IgD-negative memory B cell (primary cell): ENCODE results near the gene GALT. TPM values are rescaled to one million over a fixed set of nuclear protein-coding genes. Genes with fewer than 3 reads are reported as not detected.

Experiments used
- H3K27ac Mint-ChIP-seq, 3 donors: one replicate each; pipeline ENCODE4 v1.8.0; 2020 to 2022; ENCODE audit warnings: mild to moderate bottlenecking in 3 of 3, mixed read lengths in 3 of 3, moderate library complexity in 1 of 3
- H3K27me3 Mint-ChIP-seq: one replicate; pipeline ENCODE4 v1.8.0; 2021; ENCODE audit warnings: mixed read lengths
- H3K36me3 Mint-ChIP-seq: one replicate; pipeline ENCODE4 v1.8.0; 2020; ENCODE audit warnings: mild to moderate bottlenecking, mixed read lengths
- H3K4me1 Mint-ChIP-seq, 3 donors: one replicate each; pipeline ENCODE4 v1.8.0; 2020 to 2022; ENCODE audit warnings: mixed read lengths in 3 of 3, mild to moderate bottlenecking in 1 of 3
- H3K4me3 Mint-ChIP-seq, 4 donors: one replicate each; pipeline ENCODE4 v1.8.0; 2020 to 2022; ENCODE audit warnings: mild to moderate bottlenecking in 4 of 4, mixed read lengths in 4 of 4, moderate library complexity in 3 of 4
- H3K9me3 Mint-ChIP-seq, 3 donors: one replicate each; pipeline ENCODE4 v1.8.0; 2020 to 2021; ENCODE audit warnings: mixed read lengths in 3 of 3, mild to moderate bottlenecking in 1 of 3
- polyA plus RNA-seq: library from polyadenylated mRNA; unstranded; fragments of 300-500 nt; fragmentation: Illumina TruSeq; gene quantifications from one replicate; pipeline ENCODE4 v1.2.3, GENCODE V29; 2021

GALT gene
- polyA plus RNA-seq, 1 donor from 2014 or later: 37.2 TPM

- Mint-ChIP-seq H3K27me3 (peaks cover 32% of the 10 kb centered on the region), H3K4me1 (peaks cover 20 to 27% (median 22%) of the 10 kb centered on the region in 3 donors), H3K9me3 (peaks cover 0 to 2% (median 0%) of the 10 kb centered on the region in 3 donors), H3K4me3 (peak within 1 kb of the TSS; percentile 87 to 94 (median 94)), H3K36me3 (peaks cover 6% of the 10 kb centered on the region), H3K27ac (peak within 1 kb of the TSS; percentile 6 to 93 (median 62))
Observed at GRCh38 chr9:34620061-34620994, 26.1 kb upstream of the GALT start, which contains the start of gene DCTN3. DCTN3 (minus strand) TSS chr9:34620495; CDS start chr9:34620464, 31 bp downstream.

DNA sequence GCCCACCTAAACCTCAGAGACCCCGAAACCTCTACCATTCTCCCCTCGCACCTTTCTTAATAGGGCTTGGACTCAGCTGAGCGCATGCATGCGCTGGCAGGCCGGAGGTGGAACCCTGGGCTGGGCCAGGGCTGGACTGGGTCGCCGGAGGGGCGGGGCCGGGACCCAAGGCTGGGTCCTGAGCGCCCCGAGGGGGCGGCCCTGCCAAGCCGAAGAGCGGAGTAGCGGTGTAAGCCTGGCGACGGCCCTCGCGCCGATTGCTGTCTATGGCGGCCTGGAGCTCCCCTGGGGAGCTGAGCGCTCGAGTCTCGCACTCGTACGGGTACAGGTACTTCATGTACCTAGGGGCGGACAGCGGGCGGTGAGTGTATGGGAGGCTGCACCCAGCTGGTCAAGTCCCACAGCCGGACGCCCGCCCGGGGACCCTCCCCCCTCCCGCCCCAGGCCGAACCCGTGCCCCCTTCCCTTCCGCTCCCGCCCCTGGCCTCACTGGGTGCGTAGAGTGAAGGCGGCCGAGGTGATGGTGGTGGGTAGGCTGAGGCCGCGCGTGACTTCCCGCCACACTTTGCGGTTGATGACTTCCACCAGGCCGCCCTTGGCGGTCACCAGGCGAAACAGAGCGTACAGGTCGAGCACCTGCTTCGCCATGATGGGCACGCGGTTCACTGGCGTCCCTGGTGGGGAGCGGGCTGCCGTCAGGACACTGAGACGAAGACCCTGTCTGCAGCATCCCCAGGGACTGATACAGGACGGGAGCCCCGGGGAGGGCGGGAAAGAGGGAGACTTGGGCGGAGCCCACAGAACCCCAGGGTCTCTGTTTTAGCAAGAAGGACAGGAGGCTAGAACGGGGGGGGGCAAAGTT lies 22.9 kb upstream of the GALT start:
- no peaks in the 10 kb centered on the region for H3K36me3 Mint-ChIP-seq

GRCh38 chr9:34624475-34625185 lies 21.8 kb upstream of the GALT start:
- Mint-ChIP-seq H3K9me3 (peaks cover 0 to 2% (median 0%) of the 10 kb centered on the region in 3 donors), H3K4me3 (no peak overlapping the region), H3K27ac (no peak overlapping the region), H3K4me1 (peaks cover 19 to 34% (median 21%) of the 10 kb centered on the region in 3 donors), H3K27me3 (peaks cover 64% of the 10 kb centered on the region), H3K36me3 (no peaks in the 10 kb centered on the region)

More for the DNA sequence above, 22.9 kb upstream of the GALT start:
- H3K27me3 Mint-ChIP-seq: peaks cover 58% of the 10 kb centered on the region
- H3K9me3 Mint-ChIP-seq: peaks cover 0 to 2% (median 0%) of the 10 kb centered on the region in 3 donors
- H3K4me1 Mint-ChIP-seq: peaks cover 24 to 34% (median 26%) of the 10 kb centered on the region in 3 donors
- peak overlapping the region in 1 of 3 donors; percentile 31 for H3K27ac Mint-ChIP-seq
- peak overlapping the region; percentile 19 to 79 (median 65) for H3K4me3 Mint-ChIP-seq

DNA sequence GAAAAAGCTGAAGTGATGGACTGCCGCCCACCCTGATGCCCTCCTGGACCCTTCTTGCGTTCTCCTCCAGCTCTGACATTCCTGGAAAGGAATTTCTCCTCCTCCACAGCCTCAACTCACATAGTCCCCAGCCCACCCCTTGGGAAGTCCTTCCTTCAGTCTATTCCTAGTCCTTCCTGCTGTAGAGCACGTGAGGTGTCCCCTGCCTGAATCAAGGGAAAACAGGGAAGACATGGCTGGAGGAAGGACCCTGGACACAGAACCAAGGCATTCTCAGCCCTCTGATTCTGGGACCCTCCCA lies 21.3 kb upstream of the GALT start:
- peaks cover 0 to 2% (median 0%) of the 10 kb centered on the region in 3 donors for H3K9me3 Mint-ChIP-seq
- H3K27ac Mint-ChIP-seq: no peak overlapping the region
- no peak overlapping the region for H3K4me3 Mint-ChIP-seq
- peaks cover 69% of the 10 kb centered on the region for H3K27me3 Mint-ChIP-seq
- peaks cover 2% of the 10 kb centered on the region for H3K36me3 Mint-ChIP-seq
- H3K4me1 Mint-ChIP-seq: peaks cover 16 to 30% (median 19%) of the 10 kb centered on the region in 3 donors

GRCh38 chr9:34627716-34628655 lies 18.5 kb upstream of the GALT start:
- Mint-ChIP-seq H3K36me3 (peaks cover 3% of the 10 kb centered on the region), H3K27me3 (peaks cover 58% of the 10 kb centered on the region), H3K4me3 (peak overlapping the region; percentile 63 to 91 (median 86)), H3K4me1 (peaks cover 8 to 20% (median 14%) of the 10 kb centered on the region in 3 donors), H3K9me3 (peaks cover 0 to 2% (median 0%) of the 10 kb centered on the region in 3 donors), H3K27ac (peak overlapping the region in 1 of 3 donors; percentile 21)

GRCh38 chr9:34628656-34629490 lies 17.6 kb upstream of the GALT start, which contains the start of gene ARID3C:
ARID3C (minus strand) TSS chr9:34629066; CDS start chr9:34628014, 1,052 bp downstream.
- Mint-ChIP-seq H3K27ac (peak within 1 kb of the TSS in 1 of 3 donors; percentile 21), H3K4me3 (peak within 1 kb of the TSS; percentile 71 to 94 (median 86)), H3K36me3 (peaks cover 3% of the 10 kb centered on the region)

GRCh38 chr9:34629491-34629808 lies 17.0 kb upstream of the GALT start:
- peaks cover 47% of the 10 kb centered on the region for H3K27me3 Mint-ChIP-seq
- no peak overlapping the region for H3K27ac Mint-ChIP-seq
- no peaks in the 10 kb centered on the region for H3K9me3 Mint-ChIP-seq
- H3K4me1 Mint-ChIP-seq: peaks cover 9 to 14% (median 10%) of the 10 kb centered on the region in 3 donors
- H3K36me3 Mint-ChIP-seq: peaks cover 3% of the 10 kb centered on the region
- H3K4me3 Mint-ChIP-seq: peak overlapping the region; percentile 71 to 94 (median 80)

More at GRCh38 chr9:34628656-34629490, 17.6 kb upstream of the GALT start, which contains the start of gene ARID3C:
- H3K27me3 Mint-ChIP-seq: peaks cover 52% of the 10 kb centered on the region
- H3K9me3 Mint-ChIP-seq: no peaks in the 10 kb centered on the region
- H3K4me1 Mint-ChIP-seq: peaks cover 8 to 16% (median 11%) of the 10 kb centered on the region in 3 donors

GRCh38 chr9:34630402-34631154 lies 15.9 kb upstream of the GALT start:
- no peak overlapping the region for H3K27ac Mint-ChIP-seq
- no peaks in the 10 kb centered on the region for H3K9me3 Mint-ChIP-seq
- peak overlapping the region in 3 of 4 donors; percentile 68 to 74 (median 71) for H3K4me3 Mint-ChIP-seq
- H3K4me1 Mint-ChIP-seq: peaks cover 10 to 16% (median 10%) of the 10 kb centered on the region in 3 donors
- H3K36me3 Mint-ChIP-seq: peaks cover 3% of the 10 kb centered on the region
- peaks cover 40% of the 10 kb centered on the region for H3K27me3 Mint-ChIP-seq

DNA sequence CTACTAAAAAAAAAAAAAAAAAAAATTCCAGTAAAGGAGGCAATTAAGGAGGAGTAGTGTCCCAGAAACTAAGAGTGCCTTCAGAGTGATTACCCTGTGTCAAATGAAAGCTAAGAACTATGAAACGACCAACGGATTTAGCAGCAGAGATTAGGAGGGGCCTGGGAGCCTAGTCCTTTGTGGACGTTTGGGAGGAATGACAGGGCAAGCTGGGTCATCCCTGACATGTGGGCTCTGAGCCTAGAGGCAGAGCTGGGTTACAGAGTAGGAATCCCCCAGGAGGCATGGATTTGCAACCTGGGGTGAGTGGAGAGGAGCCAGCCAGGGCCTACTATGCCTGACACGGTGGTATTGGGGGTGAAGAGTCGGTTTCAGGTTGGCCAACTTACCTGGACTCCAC lies 13.3 kb upstream of the GALT start:
- peaks cover 20% of the 10 kb centered on the region for H3K27me3 Mint-ChIP-seq
- no peaks in the 10 kb centered on the region for H3K9me3 Mint-ChIP-seq
- H3K4me1 Mint-ChIP-seq: peaks cover 18 to 29% (median 22%) of the 10 kb centered on the region in 3 donors

DNA sequence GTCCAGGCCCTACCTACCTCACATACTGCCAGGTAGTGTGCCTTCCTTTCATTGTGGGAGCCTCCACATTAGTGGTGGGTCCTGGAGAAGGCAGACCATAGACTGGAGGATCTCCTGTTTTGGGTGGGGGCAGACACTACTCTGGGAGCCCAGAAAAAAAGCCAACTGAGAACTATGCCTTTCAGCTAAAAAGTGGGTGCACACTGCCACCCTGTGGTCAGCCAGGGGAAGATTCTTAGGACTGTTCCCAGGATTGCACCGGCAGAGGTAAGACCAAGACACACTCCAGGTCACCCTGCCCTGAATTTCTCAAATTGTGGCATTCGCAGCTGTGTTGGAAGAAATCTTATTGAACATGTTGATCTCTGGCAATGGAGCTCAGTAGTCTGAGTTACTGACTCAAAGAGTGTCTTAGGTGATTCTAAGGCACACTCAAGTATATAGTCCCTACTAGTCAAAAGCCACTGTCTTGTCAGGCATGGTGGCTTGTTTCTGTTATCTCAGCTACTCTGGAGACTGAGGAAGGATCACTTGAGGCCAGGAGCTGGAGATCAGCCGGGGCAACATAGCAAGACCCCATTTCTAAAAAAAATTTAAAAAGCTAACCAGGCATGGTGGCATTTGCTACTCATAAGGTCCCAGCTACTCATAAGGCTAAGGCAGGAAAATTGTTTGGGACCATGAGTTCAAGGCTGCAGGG lies 12.5 kb upstream of the GALT start:
- H3K27ac Mint-ChIP-seq: peak overlapping the region in 2 of 3 donors; percentile 22 to 31
- no peaks in the 10 kb centered on the region for H3K9me3 Mint-ChIP-seq

More for the DNA sequence above, 13.3 kb upstream of the GALT start:
- Mint-ChIP-seq H3K36me3 (peaks cover 3% of the 10 kb centered on the region), H3K4me3 (no peak overlapping the region), H3K27ac (no peak overlapping the region)

GRCh38 chr9:34634551-34635248 lies 11.8 kb upstream of the GALT start:
- Mint-ChIP-seq H3K4me3 (no peak overlapping the region), H3K36me3 (peaks cover 3% of the 10 kb centered on the region), H3K4me1 (peaks cover 19 to 26% (median 25%) of the 10 kb centered on the region in 3 donors), H3K27ac (peak overlapping the region in 1 of 3 donors; percentile 35), H3K9me3 (no peaks in the 10 kb centered on the region), H3K27me3 (peaks cover 9% of the 10 kb centered on the region)

More for the DNA sequence above, 12.5 kb upstream of the GALT start:
- Mint-ChIP-seq H3K27me3 (peaks cover 15% of the 10 kb centered on the region), H3K4me3 (peak overlapping the region in 1 of 4 donors; percentile 53), H3K36me3 (peaks cover 3% of the 10 kb centered on the region), H3K4me1 (peaks cover 19 to 30% (median 25%) of the 10 kb centered on the region in 3 donors)
